Measurements from ENCODE around the gene RSPH4A.

DNA sequence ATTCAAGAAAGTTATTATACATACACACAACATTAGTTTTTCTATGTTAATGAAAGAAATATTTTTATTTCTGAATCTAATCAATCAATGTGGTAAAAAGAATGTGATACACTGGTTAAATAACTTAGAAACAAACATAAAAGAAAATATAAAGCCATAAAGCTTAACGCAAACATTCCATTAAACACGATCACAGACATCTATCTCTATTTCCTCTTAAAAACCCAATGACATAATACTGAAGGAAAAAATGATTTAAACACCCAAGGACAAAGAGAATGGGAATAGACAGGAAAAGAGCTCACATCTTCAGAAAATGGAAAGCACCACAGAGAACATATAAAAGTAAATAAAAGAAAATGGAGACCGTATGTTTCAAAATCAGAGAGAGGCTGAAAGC, 32.9 kb downstream of the RSPH4A start:
- TF ChIP-seq, protein P1, sequence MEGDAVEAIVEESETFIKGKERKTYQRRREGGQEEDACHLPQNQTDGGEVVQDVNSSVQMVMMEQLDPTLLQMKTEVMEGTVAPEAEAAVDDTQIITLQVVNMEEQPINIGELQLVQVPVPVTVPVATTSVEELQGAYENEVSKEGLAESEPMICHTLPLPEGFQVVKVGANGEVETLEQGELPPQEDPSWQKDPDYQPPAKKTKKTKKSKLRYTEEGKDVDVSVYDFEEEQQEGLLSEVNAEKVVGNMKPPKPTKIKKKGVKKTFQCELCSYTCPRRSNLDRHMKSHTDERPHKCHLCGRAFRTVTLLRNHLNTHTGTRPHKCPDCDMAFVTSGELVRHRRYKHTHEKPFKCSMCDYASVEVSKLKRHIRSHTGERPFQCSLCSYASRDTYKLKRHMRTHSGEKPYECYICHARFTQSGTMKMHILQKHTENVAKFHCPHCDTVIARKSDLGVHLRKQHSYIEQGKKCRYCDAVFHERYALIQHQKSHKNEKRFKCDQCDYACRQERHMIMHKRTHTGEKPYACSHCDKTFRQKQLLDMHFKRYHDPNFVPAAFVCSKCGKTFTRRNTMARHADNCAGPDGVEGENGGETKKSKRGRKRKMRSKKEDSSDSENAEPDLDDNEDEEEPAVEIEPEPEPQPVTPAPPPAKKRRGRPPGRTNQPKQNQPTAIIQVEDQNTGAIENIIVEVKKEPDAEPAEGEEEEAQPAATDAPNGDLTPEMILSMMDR (IDR thresholded peaks at IDR 0.05; ENCODE audit: insufficient read depth, low read length), result no peak
- TF ChIP-seq, protein P2, sequence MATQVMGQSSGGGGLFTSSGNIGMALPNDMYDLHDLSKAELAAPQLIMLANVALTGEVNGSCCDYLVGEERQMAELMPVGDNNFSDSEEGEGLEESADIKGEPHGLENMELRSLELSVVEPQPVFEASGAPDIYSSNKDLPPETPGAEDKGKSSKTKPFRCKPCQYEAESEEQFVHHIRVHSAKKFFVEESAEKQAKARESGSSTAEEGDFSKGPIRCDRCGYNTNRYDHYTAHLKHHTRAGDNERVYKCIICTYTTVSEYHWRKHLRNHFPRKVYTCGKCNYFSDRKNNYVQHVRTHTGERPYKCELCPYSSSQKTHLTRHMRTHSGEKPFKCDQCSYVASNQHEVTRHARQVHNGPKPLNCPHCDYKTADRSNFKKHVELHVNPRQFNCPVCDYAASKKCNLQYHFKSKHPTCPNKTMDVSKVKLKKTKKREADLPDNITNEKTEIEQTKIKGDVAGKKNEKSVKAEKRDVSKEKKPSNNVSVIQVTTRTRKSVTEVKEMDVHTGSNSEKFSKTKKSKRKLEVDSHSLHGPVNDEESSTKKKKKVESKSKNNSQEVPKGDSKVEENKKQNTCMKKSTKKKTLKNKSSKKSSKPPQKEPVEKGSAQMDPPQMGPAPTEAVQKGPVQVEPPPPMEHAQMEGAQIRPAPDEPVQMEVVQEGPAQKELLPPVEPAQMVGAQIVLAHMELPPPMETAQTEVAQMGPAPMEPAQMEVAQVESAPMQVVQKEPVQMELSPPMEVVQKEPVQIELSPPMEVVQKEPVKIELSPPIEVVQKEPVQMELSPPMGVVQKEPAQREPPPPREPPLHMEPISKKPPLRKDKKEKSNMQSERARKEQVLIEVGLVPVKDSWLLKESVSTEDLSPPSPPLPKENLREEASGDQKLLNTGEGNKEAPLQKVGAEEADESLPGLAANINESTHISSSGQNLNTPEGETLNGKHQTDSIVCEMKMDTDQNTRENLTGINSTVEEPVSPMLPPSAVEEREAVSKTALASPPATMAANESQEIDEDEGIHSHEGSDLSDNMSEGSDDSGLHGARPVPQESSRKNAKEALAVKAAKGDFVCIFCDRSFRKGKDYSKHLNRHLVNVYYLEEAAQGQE (IDR thresholded peaks at IDR 0.05; ENCODE audit: insufficient replicate concordance, low read depth), result no peak
- TF ChIP-seq POLR2AphosphoS5 (IDR thresholded peaks at IDR 0.05; ENCODE audit: low read depth), result no peak
- TF ChIP-seq SPI1 (IDR thresholded peaks at IDR 0.05; ENCODE audit: borderline replicate concordance, low read depth), result no peak
